Left lobe of liver (tissue), 2 donors: ENCODE data around the gene HFE. TPM values are rescaled to one million over a fixed set of nuclear protein-coding genes. Genes with fewer than 3 reads are reported as not detected.
"Not testable (repeated sequence)": the region's sequence is repeated elsewhere in the genome, so short reads cannot be mapped to it uniquely, and the experiment has no call there.

Experiments used
- ATAC-seq: fragments of 200-7000 bp; cut with Tn5 transposase; one replicate; pipeline ENCODE4 v1.9.1; 2020; ENCODE audit warnings: mild to moderate bottlenecking, moderate library complexity
- DNase-seq: peaks from one replicate; pipeline ENCODE4 v3.0.0-alpha.2; 2020; ENCODE audit warnings: low spot score
- total RNA-seq: library from RNA; stranded (reverse); gene quantifications from one replicate; pipeline ENCODE4 v1.2.1, GENCODE V29; 2021
- donor health status: DM: no; HTN: no; CAD: no; lungs with moderate emphysema.
- donor health status: DM: no; HTN: yes; CAD: no.

Gene HFE
- total RNA-seq, 1 donor from 2014 or later = 14.1 TPM

GRCh38 chr6:26105842-26106241 is 18.6 kb downstream of the HFE start:
- DNase-seq (no peak), ATAC-seq (no peak)

DNA sequence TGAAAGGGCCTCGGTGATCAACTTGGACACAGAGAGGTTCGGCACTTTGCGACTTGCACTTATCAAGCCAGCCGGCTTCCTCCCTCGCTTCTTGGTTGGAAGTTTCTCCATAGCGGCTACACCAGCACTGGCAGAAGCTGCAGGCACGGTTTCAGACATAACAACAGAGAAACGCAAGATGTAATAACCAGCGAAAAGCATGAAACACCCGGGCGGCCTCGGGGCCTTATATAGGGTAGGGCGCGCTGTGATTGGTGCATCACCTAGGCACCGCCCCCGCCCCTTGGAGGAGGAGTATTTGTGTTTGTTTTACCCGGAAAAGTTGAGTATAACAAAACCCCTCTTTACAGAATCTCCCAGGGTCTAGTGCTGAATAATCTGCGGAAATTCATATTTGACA is 20.7 kb downstream of the HFE start:
- DNase-seq (no peak), ATAC-seq (no peak)

- ATAC-seq = no peak
- DNase-seq = no peak
Observed at GRCh38 chr6:26109772-26110171, 22.5 kb downstream of the HFE start.

DNA sequence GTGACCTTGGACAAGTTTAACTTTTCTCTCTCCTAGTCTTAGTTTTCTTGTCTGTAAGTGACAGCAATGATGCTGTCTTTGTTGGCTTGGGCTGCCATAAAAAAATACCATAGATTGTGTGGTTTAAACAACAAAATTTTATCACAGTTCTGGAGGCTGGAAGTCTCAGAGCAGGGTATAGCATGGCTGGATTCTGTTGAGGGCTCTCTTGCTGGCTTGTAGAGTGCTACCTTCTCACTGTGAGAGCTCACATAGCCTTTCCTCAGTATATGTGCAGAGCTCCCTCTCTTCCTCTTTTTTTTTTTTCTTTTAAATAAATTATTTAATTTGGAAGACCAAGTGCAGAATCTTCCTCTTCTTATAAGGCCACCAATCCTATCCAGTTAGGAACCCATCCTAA is 26.3 kb downstream of the HFE start:
- no peak for ATAC-seq
- no peak for DNase-seq

- DNase-seq = no peak
- no peak for ATAC-seq
Observed at GRCh38 chr6:26115226-26115625, 28.0 kb downstream of the HFE start.

DNA sequence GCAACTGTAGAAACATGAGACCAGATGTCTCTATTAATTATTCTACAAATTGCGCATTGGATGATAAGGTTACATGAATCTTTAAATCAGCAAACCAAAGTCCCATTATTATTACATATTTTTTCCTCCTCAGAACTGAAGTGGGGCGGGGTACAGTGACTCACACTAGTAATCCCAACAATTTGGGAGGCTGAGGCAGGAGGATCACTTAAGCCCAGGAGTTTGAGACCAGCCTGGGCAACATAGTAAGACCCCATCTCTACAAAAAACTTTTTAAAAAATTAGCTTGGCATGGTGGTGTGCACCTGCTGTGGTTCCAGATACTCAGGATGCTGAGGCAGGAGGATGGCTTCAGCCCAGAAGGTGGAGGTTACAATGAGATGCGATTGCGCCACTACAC is 29.0 kb downstream of the HFE start:
- DNase-seq (no peak), ATAC-seq (no peak)

- no peak for DNase-seq
- no peak for ATAC-seq
Observed at GRCh38 chr6:26118999-26119398, 31.8 kb downstream of the HFE start.

DNA sequence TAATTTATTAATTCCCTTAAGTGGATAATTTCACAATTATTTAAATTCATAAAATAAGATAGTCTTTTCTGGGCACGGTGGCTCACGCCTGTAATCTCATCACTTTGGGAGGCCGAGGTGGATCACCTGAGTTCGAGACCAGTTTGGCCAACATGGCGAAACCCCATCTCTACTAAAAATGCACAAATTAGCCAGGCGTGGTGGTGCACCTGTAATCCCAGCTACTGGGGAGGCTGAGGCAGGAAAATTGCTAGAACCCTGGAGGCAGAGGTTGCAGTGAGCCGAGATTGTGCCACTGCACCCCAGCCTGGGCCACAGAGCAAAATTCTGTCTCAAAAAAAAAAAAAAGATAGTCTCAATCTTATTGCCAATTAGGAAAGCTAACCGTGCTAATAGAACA is 32.9 kb downstream of the HFE start:
- DNase-seq, ATAC-seq: not testable (repeated sequence)

DNA sequence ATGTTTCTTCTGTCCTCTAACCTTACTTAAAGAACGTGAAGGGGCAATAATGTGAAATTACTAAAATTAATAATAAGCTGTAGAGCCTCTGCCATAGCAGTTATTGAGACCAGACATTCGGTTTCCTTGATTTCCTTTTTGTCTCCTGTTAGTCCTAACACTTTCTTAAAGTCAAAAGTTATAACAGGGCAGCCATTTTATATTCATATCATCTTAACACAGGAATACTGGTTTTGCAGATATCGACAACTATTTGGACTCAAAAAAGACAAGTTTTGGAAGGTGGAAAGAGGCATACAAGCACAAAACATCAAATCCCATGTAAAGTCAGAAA is 33.5 kb downstream of the HFE start:
- no peak for DNase-seq
- no peak for ATAC-seq

DNA sequence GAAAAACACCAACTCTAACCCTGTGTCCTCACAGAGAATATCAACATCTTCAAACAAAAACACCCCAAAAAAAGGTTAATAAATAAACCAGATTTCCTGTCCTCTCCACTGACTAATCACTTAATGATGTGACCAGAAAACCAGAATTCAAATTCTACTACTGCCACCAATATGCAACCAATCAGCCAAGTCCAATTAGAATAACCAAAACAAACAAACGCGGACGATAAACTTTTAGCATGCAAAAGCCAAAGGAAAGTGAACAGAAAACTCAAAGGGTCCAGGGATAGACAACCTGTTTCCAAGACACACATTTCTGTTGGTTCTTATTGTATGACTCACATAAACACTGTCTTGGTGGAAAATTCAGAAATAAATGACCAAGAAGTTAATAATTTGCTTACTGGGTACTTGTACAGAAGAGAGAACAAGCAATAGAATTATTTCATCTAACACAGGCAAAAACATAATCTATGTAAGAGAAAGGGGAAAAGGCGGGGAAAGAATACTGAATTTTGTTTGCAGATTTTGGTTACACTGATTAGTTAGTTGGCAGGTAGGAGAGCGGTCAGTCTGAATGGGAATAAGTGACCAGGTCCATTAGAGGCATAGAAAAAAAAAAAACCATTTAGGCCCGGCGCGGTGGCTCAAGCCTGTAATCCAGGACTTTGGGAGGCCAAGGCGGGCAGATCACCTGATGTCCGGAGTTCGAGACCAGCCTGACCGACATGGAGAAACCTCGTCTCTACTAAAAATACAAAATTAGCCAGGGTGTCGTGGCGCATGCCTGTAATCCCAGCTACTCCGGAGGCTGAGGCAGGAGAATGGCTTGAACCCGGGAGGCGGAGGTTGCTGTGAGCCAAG is 34.1 kb downstream of the HFE start:
- DNase-seq = no peak
- peak; percentile 10 for ATAC-seq

- ATAC-seq (no peak), DNase-seq (no peak)
Observed at GRCh38 chr6:26122005-26122388, 34.8 kb downstream of the HFE start.

DNA sequence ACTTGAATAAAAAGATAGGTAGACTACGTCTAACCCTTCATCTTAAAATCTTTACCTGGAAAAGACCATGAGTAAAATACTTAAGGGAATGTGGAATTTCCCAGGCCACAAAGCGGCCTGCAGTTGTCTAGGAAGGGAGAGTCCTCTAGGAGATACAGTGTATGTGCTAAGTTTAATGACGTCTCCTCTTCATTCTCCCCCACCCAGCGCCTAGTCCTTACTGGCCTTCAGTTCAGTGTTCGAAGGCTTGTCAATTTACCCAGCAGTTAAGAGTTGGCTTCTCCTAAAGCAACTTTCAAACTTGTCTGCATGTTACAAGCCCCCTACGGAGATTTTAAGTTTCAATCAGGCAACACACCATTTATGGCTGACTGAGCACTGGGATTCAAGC is 35.2 kb downstream of the HFE start:
- no peak for ATAC-seq
- no peak for DNase-seq

- peak; percentile 96 for DNase-seq
- ATAC-seq = peak; percentile 70
Observed at GRCh38 chr6:26122793-26123674, 35.8 kb downstream of the HFE start.

DNA sequence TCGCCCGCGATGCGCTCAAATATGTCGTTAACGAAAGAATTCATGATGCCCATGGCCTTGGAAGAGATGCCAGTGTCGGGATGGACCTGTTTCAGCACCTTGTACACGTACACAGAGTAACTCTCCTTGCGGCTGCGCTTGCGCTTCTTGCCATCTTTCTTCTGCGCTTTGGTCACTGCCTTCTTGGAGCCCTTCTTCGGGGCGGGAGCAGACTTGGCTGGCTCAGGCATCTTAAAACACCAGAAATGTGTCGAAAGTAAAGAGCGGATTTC is 36.4 kb downstream of the HFE start:
- ATAC-seq = no peak
- DNase-seq = peak; percentile 83

GRCh38 chr6:26123947-26124780 is 36.9 kb downstream of the HFE start:
- ATAC-seq = peak; percentile 78
- DNase-seq = peak; percentile 79

GRCh38 chr6:26124781-26125685 is 37.8 kb downstream of the HFE start:
- ATAC-seq = no peak
- DNase-seq = no peak

DNA sequence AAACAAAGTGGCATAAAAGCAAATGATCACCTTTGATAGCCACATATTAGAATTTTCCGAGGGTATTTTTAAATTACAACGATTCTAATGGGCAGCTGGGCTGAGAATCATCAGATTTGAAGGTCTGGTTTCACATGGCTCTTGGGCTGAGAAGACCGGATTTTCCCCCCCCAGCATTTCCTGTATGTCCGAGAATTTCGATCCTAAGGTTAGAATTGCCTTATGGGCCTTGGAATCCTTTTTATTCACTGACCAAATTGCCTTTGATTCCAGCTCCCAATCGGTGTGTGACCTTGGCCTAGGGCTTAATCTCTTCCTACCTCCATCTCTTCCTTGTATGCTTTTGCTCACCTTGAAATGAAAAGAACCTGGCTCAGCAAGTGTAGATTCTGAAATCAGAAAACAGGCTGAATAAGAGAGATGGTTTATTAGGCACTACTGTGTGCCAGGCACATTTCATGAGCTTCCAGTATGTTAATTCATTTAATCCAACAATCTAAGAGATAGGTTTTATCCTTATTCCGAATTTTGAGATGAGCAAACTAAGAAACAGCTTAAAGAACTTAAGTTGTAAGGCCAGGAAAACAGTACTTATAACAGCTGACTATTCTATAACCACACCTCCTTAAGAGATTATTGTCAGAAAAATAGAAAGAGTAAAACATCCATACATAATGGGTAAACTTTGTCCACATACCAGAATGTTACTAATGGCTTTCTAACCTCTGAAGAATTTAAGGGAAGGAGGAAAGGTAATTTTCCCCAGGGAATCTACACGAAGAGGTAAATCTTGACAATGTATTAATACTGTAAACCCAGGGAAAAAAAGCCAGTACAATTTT is 39.4 kb downstream of the HFE start:
- ATAC-seq = no peak
- DNase-seq = no peak

GRCh38 chr6:26128013-26128771 is 41.0 kb downstream of the HFE start:
- ATAC-seq (no peak), DNase-seq (no peak)

- ATAC-seq (no peak), DNase-seq (no peak)
Observed at GRCh38 chr6:26129656-26130055, 42.4 kb downstream of the HFE start.
